GM21515 (cell line): ENCODE data around the gene SCN4B.
"Not testable (repeated sequence)": the region's sequence is repeated elsewhere in the genome, so short reads cannot be mapped to it uniquely, and the experiment has no call there.

Experiments
- ATAC-seq: cut with Tn5 transposase; IDR thresholded peaks from one replicate; pipeline ENCODE4 v1.9.1; 2021; ENCODE audit not compliant: unreplicated experiment

Gene SCN4B

DNA sequence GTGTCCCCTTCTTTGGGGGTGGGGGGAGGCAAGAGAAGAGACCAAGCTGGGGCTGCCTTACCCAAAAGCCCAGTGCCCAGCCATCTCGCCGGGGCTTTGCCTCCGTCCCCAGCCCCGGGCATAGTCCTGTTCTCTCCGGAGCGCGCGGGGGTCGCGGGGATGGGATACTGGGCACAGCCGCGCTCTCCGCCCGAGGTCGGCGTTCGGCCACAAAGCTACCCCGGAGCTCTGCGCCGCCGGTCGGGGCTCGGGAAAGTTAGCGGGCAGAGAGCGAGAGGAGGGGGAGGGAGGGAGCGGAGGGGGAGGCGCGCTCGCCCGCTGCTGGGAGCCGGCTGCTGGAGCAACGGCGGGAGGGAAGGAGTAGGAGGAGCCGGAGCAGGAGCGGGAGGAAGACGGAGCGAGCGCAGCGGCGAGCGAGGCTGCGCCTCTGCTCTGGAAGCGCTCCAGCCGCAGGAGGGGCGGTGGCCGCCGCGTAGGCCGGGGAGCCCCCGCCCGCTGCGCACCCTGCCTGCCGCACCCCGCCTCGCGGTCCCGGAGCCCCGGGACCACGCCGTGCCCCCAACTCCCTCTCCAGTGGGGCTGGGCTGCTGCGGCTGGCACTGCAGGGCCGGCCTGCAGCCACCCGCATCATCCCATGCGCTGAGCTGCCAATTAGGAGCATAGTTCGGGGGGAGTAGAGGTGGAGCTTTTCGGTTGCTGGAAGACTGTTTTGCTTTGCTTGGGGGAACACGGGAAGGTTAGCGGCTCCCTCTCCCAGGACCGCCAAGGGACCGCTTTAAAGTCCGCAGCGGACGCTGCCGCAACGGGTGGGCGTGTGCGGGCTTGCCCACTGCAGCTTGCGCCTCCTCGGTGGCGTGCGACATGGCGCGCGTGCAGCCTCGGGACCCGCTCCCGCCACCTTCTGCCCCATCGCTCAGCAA lies at the start of gene SCN4B:
TSS of gene SCN4B (minus strand) at position 272 of the 920 bp plus-strand sequence. CDS start at position 122, 150 bp downstream.
- ATAC-seq: no peak

GRCh38 chr11:118201966-118202365 lies 49.3 kb upstream of the SCN4B start:
- no peak for ATAC-seq

DNA sequence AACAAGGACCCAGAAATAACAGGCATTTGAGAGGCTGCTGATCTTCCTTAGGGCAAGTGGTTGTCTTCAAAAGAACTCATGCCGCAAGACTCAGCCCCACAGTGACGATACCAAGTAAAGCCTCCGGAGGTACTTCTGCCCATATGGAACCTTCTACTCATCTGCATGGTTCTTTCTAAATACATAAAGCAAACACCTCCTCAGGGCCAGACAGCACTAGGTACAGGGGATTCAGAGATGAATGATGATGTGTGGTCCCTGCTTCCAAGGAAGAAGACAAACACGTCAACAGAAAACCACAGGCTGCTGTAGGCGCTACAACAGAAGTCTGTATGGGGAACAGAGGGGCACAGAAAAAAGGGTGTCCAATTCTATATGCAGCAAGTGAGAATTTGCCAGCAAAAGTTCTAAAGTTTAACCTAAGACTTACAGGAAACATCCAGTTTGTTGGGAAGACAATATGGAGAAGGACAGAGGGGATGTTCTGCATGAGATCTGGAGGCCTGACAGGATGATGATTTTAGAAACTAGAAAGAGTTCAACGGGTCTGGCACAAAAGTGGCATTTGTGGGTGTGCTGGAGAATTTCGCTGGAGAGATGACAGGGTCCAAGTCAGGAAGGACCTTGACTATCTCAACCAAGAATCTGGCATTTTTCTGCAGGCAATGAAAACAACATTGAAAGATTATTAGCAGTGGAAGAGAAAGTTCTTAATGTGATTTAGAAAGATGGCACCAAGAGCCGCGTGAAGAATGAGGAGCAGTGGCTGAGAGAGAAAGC lies 48.5 kb upstream of the SCN4B start:
- no peak for ATAC-seq

DNA sequence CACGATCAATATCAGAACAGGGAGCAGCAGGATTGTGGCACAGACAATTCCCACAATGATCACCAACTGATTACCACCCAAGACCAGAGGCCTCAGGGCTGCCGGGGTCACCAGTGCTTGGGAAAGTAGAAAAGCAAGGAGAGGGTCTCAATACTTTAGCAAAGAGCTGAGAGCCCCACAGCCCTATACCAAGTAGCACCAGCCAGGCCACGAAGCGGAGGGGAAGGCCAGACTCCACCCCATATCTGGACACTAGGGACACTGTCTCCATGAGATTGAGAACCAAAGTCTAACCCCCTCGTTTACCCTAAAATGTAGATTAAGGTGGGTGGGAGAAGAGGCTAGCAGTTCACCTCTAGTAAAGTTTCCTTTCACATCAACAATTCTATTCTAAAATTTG lies 47.9 kb upstream of the SCN4B start:
- no peak for ATAC-seq

DNA sequence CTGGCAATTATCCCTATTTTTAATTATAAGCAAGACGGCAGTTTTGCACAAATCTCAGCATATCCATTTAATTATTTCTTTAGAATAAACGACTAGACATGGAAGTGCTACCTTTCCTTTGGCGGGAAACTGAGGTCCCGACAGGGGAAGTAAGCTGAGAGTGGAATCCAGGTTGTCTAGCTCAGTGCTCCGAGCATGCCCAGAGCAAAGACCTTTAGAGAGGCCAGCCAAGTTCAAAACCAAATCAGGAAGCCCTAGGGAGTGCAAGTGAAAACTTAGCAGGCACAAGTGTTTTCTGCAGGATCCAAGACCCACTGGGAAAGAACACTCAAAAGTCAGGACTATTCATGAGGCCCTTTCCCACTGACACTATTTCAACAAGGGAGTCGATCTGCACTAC lies 46.5 kb upstream of the SCN4B start:
- ATAC-seq: no peak

- no peak for ATAC-seq
These were observed 45.7 kb upstream of the SCN4B start for GRCh38 chr11:118198370-118198769.

DNA sequence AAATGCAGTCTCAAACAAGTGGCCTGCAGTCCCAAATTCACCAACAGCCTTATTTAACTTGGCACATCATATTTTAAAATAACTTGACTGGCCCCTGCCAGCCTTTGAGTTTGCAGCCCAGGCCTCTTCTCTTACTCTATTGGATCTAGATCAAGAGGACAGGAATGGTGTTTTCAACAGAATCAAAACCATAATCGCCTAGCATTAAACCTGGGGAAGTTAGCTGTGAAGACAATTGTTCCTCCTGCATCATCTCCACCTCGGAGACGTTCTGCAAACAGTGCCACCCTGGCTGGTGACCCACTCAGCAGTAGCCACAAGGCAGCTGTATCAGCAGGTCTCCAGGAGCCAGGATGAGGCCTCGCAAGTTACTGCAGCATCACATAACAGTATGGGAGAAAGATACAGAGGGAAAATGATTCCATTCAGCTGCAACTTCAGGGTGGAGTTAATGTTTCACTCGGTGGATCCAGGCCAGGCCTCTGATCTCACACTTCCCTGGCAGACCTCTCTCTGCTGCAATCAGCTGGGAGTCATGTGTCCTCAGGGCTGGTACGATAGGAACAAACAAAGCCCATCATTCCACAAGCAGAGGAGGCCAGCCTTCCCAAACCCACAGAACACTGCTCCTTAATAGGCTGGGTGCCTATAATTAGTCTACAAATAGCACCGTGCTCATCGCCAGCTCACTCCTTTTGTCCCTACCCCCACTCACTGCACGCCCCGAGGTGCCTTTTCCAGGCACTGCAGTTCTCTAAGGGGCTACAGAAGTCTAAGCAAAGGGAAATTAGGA lies 42.4 kb upstream of the SCN4B start:
- no peak for ATAC-seq

GRCh38 chr11:118193910-118194566 lies 41.4 kb upstream of the SCN4B start:
- no peak for ATAC-seq

DNA sequence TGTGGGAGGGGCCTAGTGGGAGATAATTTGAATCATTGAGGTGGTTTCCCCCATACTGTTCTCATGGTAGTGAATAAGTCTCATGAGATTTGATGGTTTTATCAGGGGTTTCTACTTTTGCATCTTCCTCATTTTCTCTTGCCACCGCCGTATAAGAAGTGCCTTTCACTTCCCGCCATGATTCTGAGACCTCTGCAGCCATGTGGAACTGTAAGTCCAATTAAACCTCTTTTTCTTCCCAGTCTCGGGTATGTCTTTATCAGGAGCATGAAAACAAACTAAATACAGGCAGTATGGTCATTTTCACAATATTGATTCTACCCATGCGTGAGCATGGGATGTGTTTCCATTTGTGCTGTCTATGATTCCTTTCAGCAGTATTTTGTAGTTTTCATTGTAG lies 40.2 kb upstream of the SCN4B start:
- not testable (repeated sequence) for ATAC-seq

DNA sequence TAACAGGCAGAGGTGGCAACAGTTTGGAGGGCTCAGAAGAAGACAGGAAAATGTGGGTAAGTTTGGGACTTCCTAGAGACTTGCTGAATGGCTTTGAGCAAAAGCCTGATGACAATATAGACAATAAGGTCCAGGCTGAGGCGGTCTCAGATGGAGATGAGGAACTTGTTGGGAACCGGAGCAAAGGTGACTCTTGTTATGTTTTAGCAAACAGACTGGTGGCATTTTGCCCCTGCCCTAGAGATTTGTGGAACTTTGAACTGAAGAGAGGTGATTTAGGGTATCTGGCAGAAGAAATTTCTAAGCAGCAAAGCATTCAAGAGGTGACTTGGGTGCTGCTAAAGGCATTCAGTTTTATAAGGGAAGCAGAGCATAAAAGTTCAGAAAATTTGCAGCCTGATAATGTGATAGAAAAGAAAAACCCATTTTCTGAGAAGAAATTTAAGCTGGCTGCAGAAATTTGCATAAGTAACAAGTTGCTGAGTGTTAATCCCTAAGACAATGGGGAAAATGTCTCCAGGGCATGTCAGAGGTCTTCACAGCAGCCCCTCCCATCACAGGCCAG lies 38.4 kb upstream of the SCN4B start:
- not testable (repeated sequence) for ATAC-seq

GRCh38 chr11:118186346-118187107 lies 33.9 kb upstream of the SCN4B start:
- ATAC-seq: no peak

DNA sequence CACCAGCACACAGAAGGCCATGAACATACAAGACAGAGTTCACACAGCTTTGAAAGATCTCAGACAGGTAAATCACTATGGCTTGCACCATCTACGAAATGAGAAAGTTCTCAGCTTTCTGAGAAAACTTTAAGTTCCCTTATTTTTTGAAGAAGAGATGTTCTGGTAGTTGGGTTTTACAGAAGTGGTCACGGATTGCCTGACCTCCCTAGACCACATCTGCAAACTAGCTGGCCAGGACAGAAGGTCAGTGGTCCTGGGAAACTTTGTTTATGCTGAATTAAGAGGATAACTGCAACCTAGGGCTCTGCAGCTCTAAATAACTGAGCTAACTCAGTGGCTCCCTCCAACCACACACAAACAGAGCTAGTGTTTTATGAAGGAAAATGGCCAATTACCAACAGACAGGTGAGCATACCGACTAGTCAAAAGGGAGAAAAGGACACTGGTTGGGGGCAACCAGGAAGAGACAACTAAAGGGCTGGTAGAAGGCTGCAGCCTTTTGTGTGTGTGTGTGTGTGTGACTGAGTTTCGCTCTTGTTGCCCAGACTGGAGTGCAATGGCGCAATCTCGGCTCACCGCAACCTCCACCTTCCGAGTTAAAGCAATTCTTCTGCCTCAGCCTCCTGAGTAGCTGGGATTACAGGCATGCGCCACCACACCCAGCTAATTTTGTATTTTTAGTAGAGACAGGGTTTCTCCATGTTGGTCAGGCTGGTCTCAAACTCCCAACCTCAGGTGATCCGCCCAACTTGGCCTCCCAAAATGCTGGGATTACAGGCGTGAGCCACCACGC lies 32.4 kb upstream of the SCN4B start:
- ATAC-seq: no peak

GRCh38 chr11:118183691-118184090 lies 31.1 kb upstream of the SCN4B start:
- ATAC-seq: not testable (repeated sequence)

- ATAC-seq: no peak
These were observed 27.7 kb upstream of the SCN4B start for GRCh38 chr11:118180300-118180703.

DNA sequence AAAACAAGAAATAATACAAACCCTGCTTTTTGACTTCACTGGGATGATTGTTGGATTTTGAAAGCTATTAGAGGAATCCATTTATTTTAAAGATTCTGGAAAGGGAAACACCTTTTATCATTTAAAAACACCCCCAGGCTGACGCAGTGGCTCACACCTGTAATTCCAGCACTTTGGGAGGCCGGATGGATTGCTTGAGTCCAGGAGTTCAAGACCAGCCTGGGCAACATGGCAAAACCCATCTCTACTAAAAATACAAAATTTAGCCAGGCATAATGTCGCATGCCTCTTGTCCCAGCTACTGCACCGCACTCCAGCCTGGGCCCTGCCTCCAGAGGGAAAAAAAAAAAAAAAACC lies 24.1 kb upstream of the SCN4B start:
- ATAC-seq: no peak

- no peak for ATAC-seq
These were observed 23.6 kb upstream of the SCN4B start, which contains the start of gene SCN2B for GRCh38 chr11:118175993-118176777. Gene SCN2B (minus strand): TSS chr11:118176639. CDS start chr11:118176431, 208 bp downstream.

- ATAC-seq: no peak
These were observed 22.7 kb upstream of the SCN4B start for GRCh38 chr11:118175031-118175992.
